ENCODE data around the gene ITGA4.

DNA sequence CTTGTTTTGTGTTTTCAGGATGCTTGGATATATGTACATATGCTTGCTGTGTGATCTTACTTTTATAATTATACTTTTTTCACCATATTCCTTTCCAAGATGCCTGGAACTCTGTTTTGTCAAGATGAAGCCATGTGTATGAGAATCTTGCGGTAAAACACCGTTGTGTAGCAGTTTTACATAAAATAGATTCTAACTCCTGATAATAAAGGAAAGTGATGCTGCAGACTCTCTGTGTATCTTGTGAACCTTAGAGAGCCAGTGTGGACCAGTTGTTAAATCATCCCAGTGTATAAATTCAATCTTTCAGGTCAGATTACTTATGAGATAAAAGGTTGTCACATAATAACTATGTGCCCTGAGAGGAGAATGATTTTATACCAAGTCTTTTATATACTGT, 12.5 kb upstream of the ITGA4 start:
- TF ChIP-seq ISL1 (CRISPR knock-in tag; IDR thresholded peaks at IDR 0.05) (no peak), PPARA (CRISPR knock-in tag; IDR thresholded peaks at IDR 0.05; ENCODE audit: borderline replicate concordance) (no peak), ZNF565 (CRISPR knock-in tag; conservative IDR thresholded peaks at IDR 0.05; ENCODE audit: low read depth) (no peak), CSDC2 (CRISPR knock-in tag; IDR thresholded peaks at IDR 0.05) (no peak)
